Measurements from ENCODE around the gene KLRF2.

KLRF2 gene

DNA sequence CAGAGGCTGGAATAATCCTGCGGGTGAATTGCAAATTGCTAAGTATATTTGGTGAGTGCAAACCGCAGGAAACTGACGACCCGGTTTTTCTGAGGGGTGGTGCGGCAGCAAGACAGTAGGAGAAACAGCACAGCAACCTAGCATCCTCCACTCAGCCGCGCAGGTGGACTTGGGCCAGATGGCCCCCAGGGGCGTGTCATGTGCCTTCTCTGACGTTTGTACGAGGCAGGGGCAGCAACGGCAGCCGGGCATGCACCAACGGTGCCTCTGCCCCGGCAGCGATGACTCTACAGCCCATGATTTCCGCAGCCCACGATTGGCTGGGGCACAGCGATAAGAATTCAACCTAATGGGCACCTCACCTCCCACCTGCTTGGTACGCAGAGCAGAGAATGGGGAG is 62.0 kb downstream of the KLRF2 start (continued):
- TF ChIP-seq, protein P1, sequence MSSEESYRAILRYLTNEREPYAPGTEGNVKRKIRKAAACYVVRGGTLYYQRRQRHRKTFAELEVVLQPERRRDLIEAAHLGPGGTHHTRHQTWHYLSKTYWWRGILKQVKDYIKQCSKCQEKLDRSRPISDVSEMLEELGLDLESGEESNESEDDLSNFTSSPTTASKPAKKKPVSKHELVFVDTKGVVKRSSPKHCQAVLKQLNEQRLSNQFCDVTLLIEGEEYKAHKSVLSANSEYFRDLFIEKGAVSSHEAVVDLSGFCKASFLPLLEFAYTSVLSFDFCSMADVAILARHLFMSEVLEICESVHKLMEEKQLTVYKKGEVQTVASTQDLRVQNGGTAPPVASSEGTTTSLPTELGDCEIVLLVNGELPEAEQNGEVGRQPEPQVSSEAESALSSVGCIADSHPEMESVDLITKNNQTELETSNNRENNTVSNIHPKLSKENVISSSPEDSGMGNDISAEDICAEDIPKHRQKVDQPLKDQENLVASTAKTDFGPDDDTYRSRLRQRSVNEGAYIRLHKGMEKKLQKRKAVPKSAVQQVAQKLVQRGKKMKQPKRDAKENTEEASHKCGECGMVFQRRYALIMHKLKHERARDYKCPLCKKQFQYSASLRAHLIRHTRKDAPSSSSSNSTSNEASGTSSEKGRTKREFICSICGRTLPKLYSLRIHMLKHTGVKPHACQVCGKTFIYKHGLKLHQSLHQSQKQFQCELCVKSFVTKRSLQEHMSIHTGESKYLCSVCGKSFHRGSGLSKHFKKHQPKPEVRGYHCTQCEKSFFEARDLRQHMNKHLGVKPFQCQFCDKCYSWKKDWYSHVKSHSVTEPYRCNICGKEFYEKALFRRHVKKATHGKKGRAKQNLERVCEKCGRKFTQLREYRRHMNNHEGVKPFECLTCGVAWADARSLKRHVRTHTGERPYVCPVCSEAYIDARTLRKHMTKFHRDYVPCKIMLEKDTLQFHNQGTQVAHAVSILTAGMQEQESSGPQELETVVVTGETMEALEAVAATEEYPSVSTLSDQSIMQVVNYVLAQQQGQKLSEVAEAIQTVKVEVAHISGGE (tag by site-specific recombination; conservative IDR thresholded peaks at IDR 0.05; ENCODE audit: low read depth): no peak
- no peak for TF ChIP-seq YY1 (tag by site-specific recombination; IDR thresholded peaks at IDR 0.05)
- TF ChIP-seq, protein P2, sequence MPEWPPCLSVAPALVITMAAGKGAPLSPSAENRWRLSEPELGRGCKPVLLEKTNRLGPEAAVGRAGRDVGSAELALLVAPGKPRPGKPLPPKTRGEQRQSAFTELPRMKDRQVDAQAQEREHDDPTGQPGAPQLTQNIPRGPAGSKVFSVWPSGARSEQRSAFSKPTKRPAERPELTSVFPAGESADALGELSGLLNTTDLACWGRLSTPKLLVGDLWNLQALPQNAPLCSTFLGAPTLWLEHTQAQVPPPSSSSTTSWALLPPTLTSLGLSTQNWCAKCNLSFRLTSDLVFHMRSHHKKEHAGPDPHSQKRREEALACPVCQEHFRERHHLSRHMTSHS (tag by site-specific recombination; IDR thresholded peaks at IDR 0.05): no peak
- no peak for TF ChIP-seq ZFP37 (tag by site-specific recombination; IDR thresholded peaks at IDR 0.05)
- TF ChIP-seq, protein P3, sequence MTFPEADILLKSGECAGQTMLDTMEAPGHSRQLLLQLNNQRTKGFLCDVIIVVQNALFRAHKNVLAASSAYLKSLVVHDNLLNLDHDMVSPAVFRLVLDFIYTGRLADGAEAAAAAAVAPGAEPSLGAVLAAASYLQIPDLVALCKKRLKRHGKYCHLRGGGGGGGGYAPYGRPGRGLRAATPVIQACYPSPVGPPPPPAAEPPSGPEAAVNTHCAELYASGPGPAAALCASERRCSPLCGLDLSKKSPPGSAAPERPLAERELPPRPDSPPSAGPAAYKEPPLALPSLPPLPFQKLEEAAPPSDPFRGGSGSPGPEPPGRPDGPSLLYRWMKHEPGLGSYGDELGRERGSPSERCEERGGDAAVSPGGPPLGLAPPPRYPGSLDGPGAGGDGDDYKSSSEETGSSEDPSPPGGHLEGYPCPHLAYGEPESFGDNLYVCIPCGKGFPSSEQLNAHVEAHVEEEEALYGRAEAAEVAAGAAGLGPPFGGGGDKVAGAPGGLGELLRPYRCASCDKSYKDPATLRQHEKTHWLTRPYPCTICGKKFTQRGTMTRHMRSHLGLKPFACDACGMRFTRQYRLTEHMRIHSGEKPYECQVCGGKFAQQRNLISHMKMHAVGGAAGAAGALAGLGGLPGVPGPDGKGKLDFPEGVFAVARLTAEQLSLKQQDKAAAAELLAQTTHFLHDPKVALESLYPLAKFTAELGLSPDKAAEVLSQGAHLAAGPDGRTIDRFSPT (tag by site-specific recombination; IDR thresholded peaks at IDR 0.05): peak; percentile 52
- TF ChIP-seq ZNF670 (tag by site-specific recombination; IDR thresholded peaks at IDR 0.05; ENCODE audit: low read depth): no peak
- no peak for TF ChIP-seq ZNF626 (tag by site-specific recombination; IDR thresholded peaks at IDR 0.05)
- TF ChIP-seq ZNF394 (tag by site-specific recombination; IDR thresholded peaks at IDR 0.05; ENCODE audit: borderline replicate concordance): no peak
- TF ChIP-seq, protein P4, sequence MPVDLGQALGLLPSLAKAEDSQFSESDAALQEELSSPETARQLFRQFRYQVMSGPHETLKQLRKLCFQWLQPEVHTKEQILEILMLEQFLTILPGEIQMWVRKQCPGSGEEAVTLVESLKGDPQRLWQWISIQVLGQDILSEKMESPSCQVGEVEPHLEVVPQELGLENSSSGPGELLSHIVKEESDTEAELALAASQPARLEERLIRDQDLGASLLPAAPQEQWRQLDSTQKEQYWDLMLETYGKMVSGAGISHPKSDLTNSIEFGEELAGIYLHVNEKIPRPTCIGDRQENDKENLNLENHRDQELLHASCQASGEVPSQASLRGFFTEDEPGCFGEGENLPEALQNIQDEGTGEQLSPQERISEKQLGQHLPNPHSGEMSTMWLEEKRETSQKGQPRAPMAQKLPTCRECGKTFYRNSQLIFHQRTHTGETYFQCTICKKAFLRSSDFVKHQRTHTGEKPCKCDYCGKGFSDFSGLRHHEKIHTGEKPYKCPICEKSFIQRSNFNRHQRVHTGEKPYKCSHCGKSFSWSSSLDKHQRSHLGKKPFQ (tag by site-specific recombination; IDR thresholded peaks at IDR 0.05): no peak
- TF ChIP-seq ZNF404 (tag by site-specific recombination; IDR thresholded peaks at IDR 0.05): no peak
- TF ChIP-seq KLF1 (tag by site-specific recombination; IDR thresholded peaks at IDR 0.05): no peak
- TF ChIP-seq, protein P5, sequence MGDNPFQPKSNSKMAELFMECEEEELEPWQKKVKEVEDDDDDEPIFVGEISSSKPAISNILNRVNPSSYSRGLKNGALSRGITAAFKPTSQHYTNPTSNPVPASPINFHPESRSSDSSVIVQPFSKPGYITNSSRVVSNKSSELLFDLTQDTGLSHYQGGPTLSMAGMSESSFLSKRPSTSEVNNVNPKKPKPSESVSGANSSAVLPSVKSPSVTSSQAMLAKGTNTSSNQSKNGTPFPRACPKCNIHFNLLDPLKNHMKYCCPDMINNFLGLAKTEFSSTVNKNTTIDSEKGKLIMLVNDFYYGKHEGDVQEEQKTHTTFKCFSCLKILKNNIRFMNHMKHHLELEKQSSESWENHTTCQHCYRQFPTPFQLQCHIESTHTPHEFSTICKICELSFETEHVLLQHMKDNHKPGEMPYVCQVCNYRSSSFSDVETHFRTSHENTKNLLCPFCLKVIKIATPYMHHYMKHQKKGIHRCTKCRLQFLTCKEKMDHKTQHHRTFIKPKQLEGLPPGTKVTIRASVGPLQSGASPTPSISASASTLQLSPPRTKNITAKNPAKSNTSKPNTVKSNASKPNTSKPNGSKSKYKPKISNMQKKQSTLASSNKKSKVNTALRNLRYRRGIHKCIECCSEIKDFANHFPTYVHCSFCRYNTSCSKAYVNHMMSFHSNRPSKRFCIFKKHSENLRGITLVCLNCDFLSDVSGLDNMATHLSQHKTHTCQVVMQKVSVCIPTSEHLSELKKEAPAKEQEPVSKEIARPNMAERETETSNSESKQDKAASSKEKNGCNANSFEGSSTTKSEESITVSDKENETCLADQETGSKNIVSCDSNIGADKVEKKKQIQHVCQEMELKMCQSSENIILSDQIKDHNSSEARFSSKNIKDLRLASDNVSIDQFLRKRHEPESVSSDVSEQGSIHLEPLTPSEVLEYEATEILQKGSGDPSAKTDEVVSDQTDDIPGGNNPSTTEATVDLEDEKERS (tag by site-specific recombination; IDR thresholded peaks at IDR 0.05): no peak
- no peak for TF ChIP-seq ZNF514 (tag by site-specific recombination; IDR thresholded peaks at IDR 0.05)
- TF ChIP-seq ZBTB21 (tag by site-specific recombination; IDR thresholded peaks at IDR 0.05): no peak
- no peak for TF ChIP-seq ZNF2 (tag by site-specific recombination; IDR thresholded peaks at IDR 0.05)
- TF ChIP-seq, protein P6, sequence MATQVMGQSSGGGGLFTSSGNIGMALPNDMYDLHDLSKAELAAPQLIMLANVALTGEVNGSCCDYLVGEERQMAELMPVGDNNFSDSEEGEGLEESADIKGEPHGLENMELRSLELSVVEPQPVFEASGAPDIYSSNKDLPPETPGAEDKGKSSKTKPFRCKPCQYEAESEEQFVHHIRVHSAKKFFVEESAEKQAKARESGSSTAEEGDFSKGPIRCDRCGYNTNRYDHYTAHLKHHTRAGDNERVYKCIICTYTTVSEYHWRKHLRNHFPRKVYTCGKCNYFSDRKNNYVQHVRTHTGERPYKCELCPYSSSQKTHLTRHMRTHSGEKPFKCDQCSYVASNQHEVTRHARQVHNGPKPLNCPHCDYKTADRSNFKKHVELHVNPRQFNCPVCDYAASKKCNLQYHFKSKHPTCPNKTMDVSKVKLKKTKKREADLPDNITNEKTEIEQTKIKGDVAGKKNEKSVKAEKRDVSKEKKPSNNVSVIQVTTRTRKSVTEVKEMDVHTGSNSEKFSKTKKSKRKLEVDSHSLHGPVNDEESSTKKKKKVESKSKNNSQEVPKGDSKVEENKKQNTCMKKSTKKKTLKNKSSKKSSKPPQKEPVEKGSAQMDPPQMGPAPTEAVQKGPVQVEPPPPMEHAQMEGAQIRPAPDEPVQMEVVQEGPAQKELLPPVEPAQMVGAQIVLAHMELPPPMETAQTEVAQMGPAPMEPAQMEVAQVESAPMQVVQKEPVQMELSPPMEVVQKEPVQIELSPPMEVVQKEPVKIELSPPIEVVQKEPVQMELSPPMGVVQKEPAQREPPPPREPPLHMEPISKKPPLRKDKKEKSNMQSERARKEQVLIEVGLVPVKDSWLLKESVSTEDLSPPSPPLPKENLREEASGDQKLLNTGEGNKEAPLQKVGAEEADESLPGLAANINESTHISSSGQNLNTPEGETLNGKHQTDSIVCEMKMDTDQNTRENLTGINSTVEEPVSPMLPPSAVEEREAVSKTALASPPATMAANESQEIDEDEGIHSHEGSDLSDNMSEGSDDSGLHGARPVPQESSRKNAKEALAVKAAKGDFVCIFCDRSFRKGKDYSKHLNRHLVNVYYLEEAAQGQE (tag by site-specific recombination; IDR thresholded peaks at IDR 0.05): no peak
- no peak for TF ChIP-seq ZSCAN30 (tag by site-specific recombination; IDR thresholded peaks at IDR 0.05)
- TF ChIP-seq, protein P7, sequence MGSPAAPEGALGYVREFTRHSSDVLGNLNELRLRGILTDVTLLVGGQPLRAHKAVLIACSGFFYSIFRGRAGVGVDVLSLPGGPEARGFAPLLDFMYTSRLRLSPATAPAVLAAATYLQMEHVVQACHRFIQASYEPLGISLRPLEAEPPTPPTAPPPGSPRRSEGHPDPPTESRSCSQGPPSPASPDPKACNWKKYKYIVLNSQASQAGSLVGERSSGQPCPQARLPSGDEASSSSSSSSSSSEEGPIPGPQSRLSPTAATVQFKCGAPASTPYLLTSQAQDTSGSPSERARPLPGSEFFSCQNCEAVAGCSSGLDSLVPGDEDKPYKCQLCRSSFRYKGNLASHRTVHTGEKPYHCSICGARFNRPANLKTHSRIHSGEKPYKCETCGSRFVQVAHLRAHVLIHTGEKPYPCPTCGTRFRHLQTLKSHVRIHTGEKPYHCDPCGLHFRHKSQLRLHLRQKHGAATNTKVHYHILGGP (tag by site-specific recombination; IDR thresholded peaks at IDR 0.05): no peak
- no peak for TF ChIP-seq ZNF133 (tag by site-specific recombination; IDR thresholded peaks at IDR 0.05)
- TF ChIP-seq, protein P8, sequence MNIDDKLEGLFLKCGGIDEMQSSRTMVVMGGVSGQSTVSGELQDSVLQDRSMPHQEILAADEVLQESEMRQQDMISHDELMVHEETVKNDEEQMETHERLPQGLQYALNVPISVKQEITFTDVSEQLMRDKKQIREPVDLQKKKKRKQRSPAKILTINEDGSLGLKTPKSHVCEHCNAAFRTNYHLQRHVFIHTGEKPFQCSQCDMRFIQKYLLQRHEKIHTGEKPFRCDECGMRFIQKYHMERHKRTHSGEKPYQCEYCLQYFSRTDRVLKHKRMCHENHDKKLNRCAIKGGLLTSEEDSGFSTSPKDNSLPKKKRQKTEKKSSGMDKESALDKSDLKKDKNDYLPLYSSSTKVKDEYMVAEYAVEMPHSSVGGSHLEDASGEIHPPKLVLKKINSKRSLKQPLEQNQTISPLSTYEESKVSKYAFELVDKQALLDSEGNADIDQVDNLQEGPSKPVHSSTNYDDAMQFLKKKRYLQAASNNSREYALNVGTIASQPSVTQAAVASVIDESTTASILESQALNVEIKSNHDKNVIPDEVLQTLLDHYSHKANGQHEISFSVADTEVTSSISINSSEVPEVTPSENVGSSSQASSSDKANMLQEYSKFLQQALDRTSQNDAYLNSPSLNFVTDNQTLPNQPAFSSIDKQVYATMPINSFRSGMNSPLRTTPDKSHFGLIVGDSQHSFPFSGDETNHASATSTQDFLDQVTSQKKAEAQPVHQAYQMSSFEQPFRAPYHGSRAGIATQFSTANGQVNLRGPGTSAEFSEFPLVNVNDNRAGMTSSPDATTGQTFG (tag by site-specific recombination; IDR thresholded peaks at IDR 0.05; ENCODE audit: borderline replicate concordance): no peak
- TF ChIP-seq ZNF324 (tag by site-specific recombination; IDR thresholded peaks at IDR 0.05): no peak

All from HEK293 (cell line).